ENCODE measurements around the gene SLC6A13.

- no peak for TF ChIP-seq CTCF (IDR thresholded peaks at IDR 0.05)
- TF ChIP-seq POLR2A (IDR thresholded peaks at IDR 0.05), result no peak
Measured at GRCh38 chr12:171276-171675, 91.4 kb downstream of the SLC6A13 start.

Measured in Peyer's patch (tissue), 4 donors.